Psoas muscle (tissue), 8 donors: ENCODE data around the gene NR1D2. TPM values are rescaled to one million over a fixed set of nuclear protein-coding genes. Genes with fewer than 3 reads are reported as not detected.

Experiments
- ATAC-seq, 4 donors: fragments of 200-7000 bp; cut with Tn5 transposase; one replicate each; pipeline ENCODE4 v1.9.1; 2020; ENCODE audit warnings: moderate library complexity in 3 of 4, mild to moderate bottlenecking in 2 of 4
- DNase-seq, 2 donors: peaks; one replicate each; pipeline ENCODE4 v3.0.0-alpha.2; 2020
- H3K27ac ChIP-seq: fragments of 200-600 bp; one replicate; pipeline ENCODE4 v1.8.0; 2022
- H3K27me3 ChIP-seq, 3 donors: fragments of 200-600 bp in 1 of 3; one replicate each; pipeline versions ENCODE4 v1.6.1 to v1.8.0; 2013 to 2022; ENCODE audit warnings: low read length in 2 of 3, mild to moderate bottlenecking in 2 of 3, moderate library complexity in 1 of 3; ENCODE audit not compliant: insufficient read depth in 3 of 3
- H3K36me3 ChIP-seq, 2 donors: fragments of 200-600 bp in 1 of 2; one replicate each; pipeline versions ENCODE4 v1.6.1 to v1.8.0; 2013 to 2022; ENCODE audit warnings: low read depth in 1 of 2, mild to moderate bottlenecking in 1 of 2, moderate library complexity in 1 of 2; ENCODE audit not compliant: insufficient read depth in 1 of 2
- H3K4me1 ChIP-seq: fragments of 200-600 bp; one replicate; pipeline ENCODE4 v1.8.0; 2022
- H3K4me3 ChIP-seq: fragments of 200-600 bp; one replicate; pipeline ENCODE4 v1.8.0; 2022; ENCODE audit warnings: mild to moderate bottlenecking
- H3K9me3 ChIP-seq: fragments of 200-600 bp; one replicate; pipeline ENCODE4 v1.8.0; 2022
- CTCF ChIP-seq: fragments of 200-600 bp; IDR thresholded peaks from one replicate; pipeline ENCODE4 v1.8.0; 2022; ENCODE audit warnings: antibody characterized with exemption
- WGBS, 3 donors: extraction: QIAGEN DNeasy Blood & Tissue Kit; methylation state at CpG; one replicate each; pipeline versions ENCODE4 v1.1.6 to v1.1.7; 2013; 5-methylcytosine and 5-hydroxymethylcytosine counted together
- intact Hi-C, 2 donors: fragments of 100-400 bp; cut with DNase I; formaldehyde crosslinking; loops; one replicate each; pipeline versions ENCODE4 v1.11.0 to v1.14.2; 2022
- polyA plus RNA-seq, 3 donors: library from polyadenylated mRNA; stranded (reverse); fragments of 200-250 nt; gene quantifications; one replicate each; pipeline ENCODE4 v1.2.3, GENCODE V29; 2013
- total RNA-seq, 4 donors: library from RNA; stranded (reverse); fragmentation: NEBNext Ultra II Directional in 2 of 4; extraction: Animal tissue kit (Norgen Biotek cat#: 25700) in 2 of 4; gene quantifications; one replicate each; pipeline versions ENCODE4 v1.2.1 to v1.2.4, GENCODE V29; 2021 to 2023
- donor health status: healthy with polysubstance abuse.
- donor health status: DM: no; HTN: no; CAD: no; lungs with moderate emphysema.
- donor health status: Bipolar disorder and iron deficiency.
- donor health status: healthy.
- donor health status: DM: yes; HTN: yes; CAD: no.
- donor health status: DM: no; HTN: no; CAD: no.
- donor health status: DM: no; HTN: no; CAD: no.
- donor health status: DM: yes; HTN: yes; CAD: no.

The NR1D2 gene
- total and polyA plus RNA-seq, 7 donors: 4.9 to 79.6 (median 31.7) TPM

- Histone ChIP-seq H3K27me3 (no peaks in the 10 kb centered on the region), H3K4me3 (no peak overlapping the region), H3K4me1 (peaks cover 37% of the 10 kb centered on the region), H3K9me3 (no peaks in the 10 kb centered on the region), H3K27ac (peak overlapping the region; percentile 47), H3K36me3 (peaks cover 0 to 95% of the 10 kb centered on the region in 2 donors)
- intact Hi-C loops: no loop called here
- WGBS, 3 donors: 93 to 94% (median 93%) methylated on average over 4 of the region's 4 CpGs
- no peak for ATAC-seq
- TF ChIP-seq CTCF: no peak
- DNase-seq: no peak
Observed at GRCh38 chr3:23969393-23969792, 24.3 kb downstream of the NR1D2 start.

GRCh38 chr3:23971684-23972083 lies 26.6 kb downstream of the NR1D2 start:
- Histone ChIP-seq H3K27me3 (no peaks in the 10 kb centered on the region), H3K9me3 (no peaks in the 10 kb centered on the region), H3K27ac (no peak overlapping the region), H3K36me3 (peaks cover 0 to 85% of the 10 kb centered on the region in 2 donors), H3K4me3 (no peak overlapping the region), H3K4me1 (peaks cover 17% of the 10 kb centered on the region)
- no peak for TF ChIP-seq CTCF
- 97 to 100% (median 98%) methylated on average over 1 of the region's 1 CpG for WGBS, 3 donors
- ATAC-seq (no peak), DNase-seq (no peak)
- intact Hi-C loops: no loop called here

- peaks cover 0 to 55% of the 10 kb centered on the region in 2 donors for H3K36me3 ChIP-seq
- 73 to 87% (median 86%) methylated on average over 4 of the region's 4 CpGs for WGBS, 3 donors
- H3K27me3 ChIP-seq: no peaks in the 10 kb centered on the region
- intact Hi-C loops: no loop called here
- H3K9me3 ChIP-seq: no peaks in the 10 kb centered on the region
- no peak overlapping the region for H3K4me3 ChIP-seq
- no peak overlapping the region for H3K27ac ChIP-seq
- ATAC-seq (no peak), DNase-seq (no peak)
- TF ChIP-seq CTCF: no peak
- H3K4me1 ChIP-seq: peaks cover 22% of the 10 kb centered on the region
Observed at GRCh38 chr3:23976555-23976954, 31.5 kb downstream of the NR1D2 start.

DNA sequence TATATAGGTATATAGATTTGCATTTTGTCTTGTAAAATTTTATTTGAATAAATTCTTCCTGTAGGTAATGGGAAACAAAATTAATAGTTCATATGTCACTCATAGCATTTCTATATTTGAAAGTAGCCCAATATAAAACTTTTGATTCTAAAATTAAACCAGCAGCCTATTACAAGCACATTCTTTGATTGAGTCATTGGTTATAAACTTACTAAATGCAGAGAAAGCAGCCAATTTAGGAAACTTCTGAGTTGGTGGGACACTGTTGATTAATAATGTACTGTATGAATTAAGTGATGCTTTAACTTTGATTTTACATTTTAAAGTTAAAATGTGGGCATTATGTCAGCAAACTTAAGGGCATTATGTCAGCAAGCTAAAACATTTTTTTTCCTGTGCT lies 34.5 kb downstream of the NR1D2 start:
- Histone ChIP-seq H3K27ac (no peak overlapping the region), H3K9me3 (no peaks in the 10 kb centered on the region), H3K4me3 (no peak overlapping the region), H3K36me3 (peaks cover 0 to 29% of the 10 kb centered on the region in 2 donors), H3K27me3 (no peaks in the 10 kb centered on the region), H3K4me1 (peaks cover 22% of the 10 kb centered on the region)
- ATAC-seq (no peak), DNase-seq (no peak)
- intact Hi-C loops: no loop called here
- TF ChIP-seq CTCF: no peak

- TF ChIP-seq CTCF: no peak
- Histone ChIP-seq H3K27ac (no peak overlapping the region), H3K36me3 (peaks cover 0 to 21% of the 10 kb centered on the region in 2 donors), H3K4me3 (no peak overlapping the region), H3K27me3 (no peaks in the 10 kb centered on the region), H3K4me1 (peaks cover 22% of the 10 kb centered on the region), H3K9me3 (no peaks in the 10 kb centered on the region)
- intact Hi-C loops: no loop called here
- ATAC-seq (peak; percentile 73 to 92 (median 86)), DNase-seq (peak; percentile 47 to 79)
- 42 to 68% (median 44%) methylated on average over 7 of the region's 7 CpGs for WGBS, 3 donors
Observed at GRCh38 chr3:23981136-23981535, 36.0 kb downstream of the NR1D2 start.
